GM19463 (cell line): ENCODE data around the gene RPTOR.

Experiments
- ATAC-seq: cut with Tn5 transposase; IDR thresholded peaks from one replicate; pipeline ENCODE4 v1.9.1; 2021; ENCODE audit warnings: mild to moderate bottlenecking, moderate library complexity; ENCODE audit not compliant: unreplicated experiment

Gene RPTOR

GRCh38 chr17:80586846-80587228, 42.2 kb downstream of the RPTOR start:
- no peak for ATAC-seq

GRCh38 chr17:80588702-80589383, 44.2 kb downstream of the RPTOR start:
- no peak for ATAC-seq

- no peak for ATAC-seq
Measured at GRCh38 chr17:80591788-80592187, 47.1 kb downstream of the RPTOR start.

GRCh38 chr17:80592243-80592642, 47.6 kb downstream of the RPTOR start:
- ATAC-seq = no peak

- ATAC-seq = no peak
Measured at GRCh38 chr17:80593181-80593580, 48.5 kb downstream of the RPTOR start.

GRCh38 chr17:80594431-80595269, 50.0 kb downstream of the RPTOR start:
- no peak for ATAC-seq

- ATAC-seq = no peak
Measured at GRCh38 chr17:80596760-80597608, 52.3 kb downstream of the RPTOR start.

- no peak for ATAC-seq
Measured at GRCh38 chr17:80598813-80599545, 54.3 kb downstream of the RPTOR start.

GRCh38 chr17:80599546-80600305, 55.1 kb downstream of the RPTOR start:
- ATAC-seq = no peak

- ATAC-seq = no peak
Measured at GRCh38 chr17:80601146-80601545, 56.5 kb downstream of the RPTOR start.

GRCh38 chr17:80603396-80603795, 58.8 kb downstream of the RPTOR start:
- ATAC-seq = no peak

- no peak for ATAC-seq
Measured at GRCh38 chr17:80604009-80604669, 59.5 kb downstream of the RPTOR start.

GRCh38 chr17:80604670-80605010, 60.0 kb downstream of the RPTOR start:
- no peak for ATAC-seq

- peak; percentile 91 for ATAC-seq
Measured at GRCh38 chr17:80605326-80606066, 60.9 kb downstream of the RPTOR start.

GRCh38 chr17:80608326-80608725, 63.7 kb downstream of the RPTOR start:
- ATAC-seq = no peak

GRCh38 chr17:80609757-80610156, 65.1 kb downstream of the RPTOR start:
- ATAC-seq = no peak

- no peak for ATAC-seq
Measured at GRCh38 chr17:80611816-80612215, 67.2 kb downstream of the RPTOR start.

- no peak for ATAC-seq
Measured at GRCh38 chr17:80612997-80613731, 68.5 kb downstream of the RPTOR start.
